Measurements from ENCODE around the gene CRIM1. TPM values are rescaled to one million over a fixed set of nuclear protein-coding genes. Genes with fewer than 3 reads are reported as not detected.

CRIM1 gene
- total RNA-seq, 4 donors from 2014 or later, result 71.7 to 132 (median 118) TPM

GRCh38 chr2:36466135-36466534, 110.6 kb downstream of the CRIM1 start:
- WGBS, 2 donors, result 91 to 93% methylated on average over 4 of the region's 4 CpGs

GRCh38 chr2:36468463-36469105, 113.0 kb downstream of the CRIM1 start:
- no peak for DNase-seq (ENCODE audit: low spot score in 2 of 2)
- 75 to 80% methylated on average over 10 of the region's 10 CpGs for WGBS, 2 donors
- intact Hi-C loops (cut with DNase I; ENCODE audit: low total_unique reads), result no loop called here
- H3K4me3 ChIP-seq (ENCODE audit: low read depth, poor library complexity, severe bottlenecking), result no peak overlapping the region
- no peak for TF ChIP-seq CTCF (IDR thresholded peaks at IDR 0.05)
- no peak for TF ChIP-seq POLR2A (IDR thresholded peaks at IDR 0.05)

More at GRCh38 chr2:36466135-36466534, 110.6 kb downstream of the CRIM1 start:
- no peak for TF ChIP-seq CTCF (IDR thresholded peaks at IDR 0.05)
- TF ChIP-seq POLR2A (IDR thresholded peaks at IDR 0.05), result no peak
- DNase-seq (ENCODE audit: low spot score in 2 of 2), result no peak
- intact Hi-C loops (cut with DNase I; ENCODE audit: low total_unique reads), result no loop called here
- no peak overlapping the region for H3K4me3 ChIP-seq (ENCODE audit: low read depth, poor library complexity, severe bottlenecking)

- 84 to 91% methylated on average over 1 of the region's 1 CpG for WGBS, 2 donors
- intact Hi-C loops (cut with DNase I; ENCODE audit: low total_unique reads), result no loop called here
- H3K4me3 ChIP-seq (ENCODE audit: low read depth, poor library complexity, severe bottlenecking), result no peak overlapping the region
- TF ChIP-seq POLR2A (IDR thresholded peaks at IDR 0.05), result no peak
- no peak for TF ChIP-seq CTCF (IDR thresholded peaks at IDR 0.05)
- no peak for DNase-seq (ENCODE audit: low spot score in 2 of 2)
Observed at GRCh38 chr2:36469106-36469477, 113.5 kb downstream of the CRIM1 start.

GRCh38 chr2:36469710-36470109, 114.1 kb downstream of the CRIM1 start:
- no peak for TF ChIP-seq POLR2A (IDR thresholded peaks at IDR 0.05)
- 64 to 71% methylated on average over 3 of the region's 3 CpGs for WGBS, 2 donors
- intact Hi-C loops (cut with DNase I; ENCODE audit: low total_unique reads), result no loop called here
- DNase-seq (ENCODE audit: low spot score in 2 of 2), result no peak
- no peak overlapping the region for H3K4me3 ChIP-seq (ENCODE audit: low read depth, poor library complexity, severe bottlenecking)

GRCh38 chr2:36473230-36473629, 117.7 kb downstream of the CRIM1 start:
- TF ChIP-seq CTCF (IDR thresholded peaks at IDR 0.05) (no peak), POLR2A (IDR thresholded peaks at IDR 0.05) (no peak)
- no peak for DNase-seq (ENCODE audit: low spot score in 2 of 2)
- intact Hi-C loops (cut with DNase I; ENCODE audit: low total_unique reads), result no loop called here
- no peak overlapping the region for H3K4me3 ChIP-seq (ENCODE audit: low read depth, poor library complexity, severe bottlenecking)
- 81% methylated on average over 2 of the region's 2 CpGs for WGBS, 2 donors

- intact Hi-C loops (cut with DNase I; ENCODE audit: low total_unique reads), result no loop called here
- H3K4me3 ChIP-seq (ENCODE audit: low read depth, poor library complexity, severe bottlenecking), result no peak overlapping the region
- TF ChIP-seq POLR2A (IDR thresholded peaks at IDR 0.05), result no peak
- no peak for TF ChIP-seq CTCF (IDR thresholded peaks at IDR 0.05)
Observed at GRCh38 chr2:36476411-36476810, 120.8 kb downstream of the CRIM1 start.

More at GRCh38 chr2:36476411-36476810, 120.8 kb downstream of the CRIM1 start:
- no peak for DNase-seq (ENCODE audit: low spot score in 2 of 2)

All from lower leg skin (tissue), 4 donors.